ENCODE data around the gene NCOA6. TPM values are rescaled to one million over a fixed set of nuclear protein-coding genes. Genes with fewer than 3 reads are reported as not detected.

Gene NCOA6
- total RNA-seq, 1 donor from 2014 or later: 45.6 TPM

GRCh38 chr20:34871966-34872621 is 46.6 kb upstream of the NCOA6 start:
- H3K36me3 Mint-ChIP-seq (ENCODE audit: unreplicated experiment): no peaks in the 10 kb centered on the region
- no peak for DNase-seq
- peak overlapping the region; percentile 99 for H3K4me3 Mint-ChIP-seq (ENCODE audit: unreplicated experiment)
- TF ChIP-seq CTCF (IDR thresholded peaks at IDR 0.05; ENCODE audit: partially characterized antibody, unreplicated experiment): no peak
- peaks cover 16% of the 10 kb centered on the region for H3K27me3 Mint-ChIP-seq (ENCODE audit: unreplicated experiment)
- H3K27ac Mint-ChIP-seq (ENCODE audit: unreplicated experiment): peak overlapping the region; percentile 82
- H3K4me1 Mint-ChIP-seq (ENCODE audit: low read depth, unreplicated experiment): peaks cover 22% of the 10 kb centered on the region
- H3K9me3 Mint-ChIP-seq (ENCODE audit: unreplicated experiment): peaks cover 14% of the 10 kb centered on the region

- peaks cover 14% of the 10 kb centered on the region for H3K9me3 Mint-ChIP-seq (ENCODE audit: unreplicated experiment)
- peaks cover 14% of the 10 kb centered on the region for H3K27me3 Mint-ChIP-seq (ENCODE audit: unreplicated experiment)
- H3K36me3 Mint-ChIP-seq (ENCODE audit: unreplicated experiment): no peaks in the 10 kb centered on the region
- H3K4me1 Mint-ChIP-seq (ENCODE audit: low read depth, unreplicated experiment): peaks cover 20% of the 10 kb centered on the region
- no peak for TF ChIP-seq CTCF (IDR thresholded peaks at IDR 0.05; ENCODE audit: partially characterized antibody, unreplicated experiment)
- DNase-seq: no peak
- no peak overlapping the region for H3K27ac Mint-ChIP-seq (ENCODE audit: unreplicated experiment)
- peak overlapping the region; percentile 99 for H3K4me3 Mint-ChIP-seq (ENCODE audit: unreplicated experiment)
Measured at GRCh38 chr20:34871320-34871926, 46.0 kb upstream of the NCOA6 start.

- Mint-ChIP-seq H3K27ac (ENCODE audit: unreplicated experiment) (no peak overlapping the region), H3K27me3 (ENCODE audit: unreplicated experiment) (peaks cover 3% of the 10 kb centered on the region), H3K4me3 (ENCODE audit: unreplicated experiment) (no peak overlapping the region), H3K4me1 (ENCODE audit: low read depth, unreplicated experiment) (no peaks in the 10 kb centered on the region), H3K36me3 (ENCODE audit: unreplicated experiment) (no peaks in the 10 kb centered on the region), H3K9me3 (ENCODE audit: unreplicated experiment) (peaks cover 4% of the 10 kb centered on the region)
- no peak for TF ChIP-seq CTCF (IDR thresholded peaks at IDR 0.05; ENCODE audit: partially characterized antibody, unreplicated experiment)
- no peak for DNase-seq
Measured at GRCh38 chr20:34864216-34864615, 38.8 kb upstream of the NCOA6 start.

GRCh38 chr20:34863421-34863965 is 38.0 kb upstream of the NCOA6 start:
- Mint-ChIP-seq H3K4me3 (ENCODE audit: unreplicated experiment) (no peak overlapping the region), H3K36me3 (ENCODE audit: unreplicated experiment) (no peaks in the 10 kb centered on the region), H3K9me3 (ENCODE audit: unreplicated experiment) (peaks cover 4% of the 10 kb centered on the region), H3K27ac (ENCODE audit: unreplicated experiment) (no peak overlapping the region), H3K27me3 (ENCODE audit: unreplicated experiment) (peaks cover 3% of the 10 kb centered on the region), H3K4me1 (ENCODE audit: low read depth, unreplicated experiment) (no peaks in the 10 kb centered on the region)
- DNase-seq: no peak
- no peak for TF ChIP-seq CTCF (IDR thresholded peaks at IDR 0.05; ENCODE audit: partially characterized antibody, unreplicated experiment)

- Mint-ChIP-seq H3K27me3 (ENCODE audit: unreplicated experiment) (peaks cover 3% of the 10 kb centered on the region), H3K9me3 (ENCODE audit: unreplicated experiment) (peaks cover 4% of the 10 kb centered on the region), H3K4me1 (ENCODE audit: low read depth, unreplicated experiment) (no peaks in the 10 kb centered on the region), H3K36me3 (ENCODE audit: unreplicated experiment) (peaks cover 4% of the 10 kb centered on the region), H3K27ac (ENCODE audit: unreplicated experiment) (no peak overlapping the region), H3K4me3 (ENCODE audit: unreplicated experiment) (no peak overlapping the region)
- TF ChIP-seq CTCF (IDR thresholded peaks at IDR 0.05; ENCODE audit: partially characterized antibody, unreplicated experiment): no peak
- DNase-seq: no peak
Measured at GRCh38 chr20:34862724-34863123, 37.3 kb upstream of the NCOA6 start.
